NOMO-1 treated with DMSO at 0.1 percent for 48 hours (cell line): Measurements from ENCODE around the gene DBNL.
"Not testable (repeated sequence)": the region's sequence is repeated elsewhere in the genome, so short reads cannot be mapped to it uniquely, and the experiment has no call there.

Source experiments
- DNase-seq: peaks from one replicate; lab custom pipeline; 2025; ENCODE audit not compliant: unreplicated experiment; lab: John Stamatoyannopoulos, UW

The DBNL gene

DNA sequence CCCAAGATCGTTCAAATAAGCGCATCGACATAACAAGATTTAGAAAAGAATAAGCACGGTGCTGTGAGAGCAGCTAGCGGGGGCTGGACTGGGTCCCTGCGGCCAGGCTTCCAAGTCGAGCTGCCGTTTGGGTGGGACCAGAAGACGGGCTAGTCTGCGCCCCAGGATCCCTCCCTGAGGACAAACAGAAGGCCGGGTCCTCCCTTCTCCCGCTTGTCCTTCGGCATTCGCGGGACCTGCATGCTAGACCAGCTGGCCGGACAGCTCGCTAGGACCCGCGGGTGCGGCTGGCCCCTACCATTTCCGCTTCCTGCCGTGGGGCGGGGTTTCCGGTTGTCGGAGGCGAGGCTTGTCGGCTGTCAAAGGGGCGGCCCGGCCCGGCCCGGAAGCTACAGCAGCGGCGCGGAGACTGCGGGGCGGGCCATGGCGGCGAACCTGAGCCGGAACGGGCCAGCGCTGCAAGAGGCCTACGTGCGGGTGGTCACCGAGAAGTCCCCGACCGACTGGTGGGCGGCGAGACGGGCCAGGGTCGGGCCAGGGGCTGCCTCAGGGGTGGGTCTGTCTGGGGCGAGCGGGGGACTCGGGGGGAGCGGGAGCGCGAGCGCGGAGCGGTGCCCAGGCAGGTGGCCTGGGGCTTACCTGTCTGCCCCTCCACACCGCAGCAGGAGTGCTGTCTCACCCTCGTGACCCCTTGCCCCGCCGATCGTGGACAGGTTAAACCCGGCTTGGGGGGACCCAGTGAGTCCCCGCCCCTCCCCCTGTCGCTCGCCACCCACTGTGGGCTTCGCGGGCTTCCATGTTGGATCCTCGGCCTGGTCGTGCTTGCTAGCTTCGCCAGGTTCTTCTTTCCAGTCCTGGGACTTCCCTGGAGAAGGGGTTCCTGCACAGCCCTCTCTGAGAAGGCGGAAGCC is at the start of gene DBNL:
Gene DBNL, plus strand, starts transcription at position 388 of the 911 bp plus-strand sequence. Its CDS starts 36 bp downstream, at position 424.
- DNase-seq, result peak; percentile 80

- DNase-seq, result not testable (repeated sequence)
Measured at GRCh38 chr7:43997532-43997931, 47.0 kb upstream of the DBNL start, which contains the start of gene SPDYE1. Gene SPDYE1, plus strand, starts transcription at chr7:43997897. Its CDS starts 2,053 bp downstream, at chr7:43999950.

DNA sequence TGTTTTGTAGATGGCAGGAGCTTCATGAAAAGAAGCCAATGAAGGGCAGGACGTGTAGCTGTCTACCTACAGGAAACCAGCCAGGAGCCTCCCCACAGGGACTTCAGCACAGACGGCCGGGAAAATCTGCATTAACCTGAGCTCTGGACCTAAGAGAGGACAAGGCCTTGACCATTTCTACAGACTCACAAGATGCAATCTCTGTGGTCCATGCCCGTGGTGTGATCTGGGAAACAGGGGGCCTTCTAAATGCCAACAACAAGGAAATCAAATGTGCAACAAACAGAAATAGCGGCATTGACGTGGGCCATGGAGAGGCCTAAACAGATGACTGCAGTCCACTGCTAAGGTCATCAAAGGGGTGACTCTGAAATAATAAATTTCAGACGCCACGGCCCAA is 32.4 kb upstream of the DBNL start:
- DNase-seq, result not testable (repeated sequence)

DNA sequence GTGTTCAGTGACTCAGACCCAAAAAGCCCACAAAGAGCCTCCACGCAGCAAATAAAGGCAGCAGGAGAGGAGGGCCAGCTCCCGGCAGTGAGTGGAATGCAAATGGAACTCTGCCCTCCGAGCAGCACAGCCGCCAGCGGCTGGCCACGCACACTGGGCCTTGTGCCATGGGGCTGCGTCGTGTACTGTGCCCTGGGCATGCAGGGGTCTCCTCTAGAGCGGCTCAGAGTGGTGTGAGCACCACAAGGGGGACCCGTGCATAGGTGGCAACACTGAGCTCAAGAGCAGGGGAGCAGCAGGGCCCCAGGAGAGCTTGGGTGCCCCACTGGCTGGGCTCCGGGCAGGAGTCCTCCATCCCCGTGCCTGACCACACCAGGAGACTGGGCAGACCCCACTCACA is 29.4 kb upstream of the DBNL start:
- DNase-seq, result not testable (repeated sequence)

GRCh38 chr7:44018857-44019807 is 25.4 kb upstream of the DBNL start:
- peak; percentile 87 for DNase-seq

GRCh38 chr7:44019825-44020224 is 24.7 kb upstream of the DBNL start:
- DNase-seq, result not testable (repeated sequence)

GRCh38 chr7:44022069-44022468 is 22.4 kb upstream of the DBNL start:
- DNase-seq, result not testable (repeated sequence)

DNA sequence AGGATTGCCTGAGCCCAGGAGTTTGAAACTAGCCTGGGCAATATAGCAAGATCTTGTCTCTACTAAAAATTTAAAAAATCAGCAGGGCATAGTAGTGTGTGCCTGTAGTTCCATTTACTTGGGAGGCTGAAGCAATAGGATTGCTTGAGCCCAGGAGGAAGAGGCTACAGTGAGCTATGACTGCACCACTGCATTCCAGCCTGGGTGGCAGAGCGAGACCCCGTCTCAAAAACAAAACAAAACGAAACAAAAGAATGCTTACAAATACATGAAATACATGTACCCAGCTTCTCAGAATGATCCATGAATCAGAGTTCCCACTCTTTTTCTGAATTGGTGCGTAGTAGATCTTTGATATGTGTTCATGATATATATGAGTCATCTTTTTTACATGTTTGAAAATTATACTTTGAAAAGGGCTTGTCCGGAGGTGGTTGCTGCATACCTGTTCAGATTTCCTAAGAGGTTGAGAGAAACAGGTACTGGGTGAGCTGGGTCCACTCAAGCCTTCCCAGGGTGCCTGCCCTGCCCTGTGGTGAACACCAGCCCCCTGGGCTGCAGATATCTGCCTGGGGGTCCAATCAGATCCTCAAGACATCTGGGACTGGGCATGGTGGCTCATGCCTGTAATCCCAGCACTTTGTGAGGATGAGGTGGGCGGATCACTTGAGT is 21.6 kb upstream of the DBNL start:
- not testable (repeated sequence) for DNase-seq

GRCh38 chr7:44029433-44029832 is 15.1 kb upstream of the DBNL start:
- not testable (repeated sequence) for DNase-seq

- not testable (repeated sequence) for DNase-seq
Measured at GRCh38 chr7:44030029-44030428, 14.5 kb upstream of the DBNL start.

GRCh38 chr7:44031319-44031718 is 13.2 kb upstream of the DBNL start:
- DNase-seq, result not testable (repeated sequence)

GRCh38 chr7:44032031-44032430 is 12.5 kb upstream of the DBNL start:
- not testable (repeated sequence) for DNase-seq

DNA sequence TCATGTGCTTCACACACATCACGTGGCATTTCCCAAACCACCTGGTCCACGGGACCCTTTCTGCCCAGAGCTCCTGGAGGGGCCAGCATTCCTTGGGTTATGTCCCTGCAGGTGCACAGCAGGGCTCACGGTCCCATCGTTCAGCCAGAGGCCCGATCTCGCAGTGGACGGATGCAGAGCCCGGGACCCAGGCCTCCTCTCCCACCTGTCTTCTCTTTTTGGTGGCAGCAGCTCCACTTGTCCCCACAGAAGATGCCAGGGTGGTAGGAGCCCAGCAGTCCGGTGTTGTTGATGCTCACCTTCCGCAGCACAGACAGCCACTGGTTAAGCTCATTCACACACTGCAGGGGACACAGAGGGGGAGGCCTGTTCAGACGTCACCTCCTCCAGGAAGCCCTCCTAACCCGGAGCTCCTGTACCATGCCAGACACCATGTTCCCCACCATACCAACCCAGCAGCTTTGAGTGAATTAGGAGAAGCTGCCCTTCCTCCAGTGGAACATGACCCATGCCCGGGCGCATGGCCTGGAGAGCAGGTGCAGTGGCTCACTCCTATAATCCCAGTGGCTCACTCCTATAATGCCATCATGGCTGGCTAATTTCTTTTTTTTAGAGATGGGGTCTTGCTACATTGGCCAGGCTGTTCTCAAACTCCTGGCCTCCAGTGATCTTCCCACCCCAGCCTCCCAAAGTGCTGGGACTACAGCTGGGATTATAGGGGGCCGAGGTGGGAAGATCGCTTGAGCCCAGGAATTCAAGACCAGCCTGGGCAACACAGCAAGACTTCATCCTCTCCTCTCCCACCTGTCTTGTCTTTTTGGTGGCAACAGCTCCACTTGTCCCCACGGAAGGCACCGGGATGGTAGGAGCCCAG is 10.3 kb upstream of the DBNL start:
- DNase-seq, result not testable (repeated sequence)

DNA sequence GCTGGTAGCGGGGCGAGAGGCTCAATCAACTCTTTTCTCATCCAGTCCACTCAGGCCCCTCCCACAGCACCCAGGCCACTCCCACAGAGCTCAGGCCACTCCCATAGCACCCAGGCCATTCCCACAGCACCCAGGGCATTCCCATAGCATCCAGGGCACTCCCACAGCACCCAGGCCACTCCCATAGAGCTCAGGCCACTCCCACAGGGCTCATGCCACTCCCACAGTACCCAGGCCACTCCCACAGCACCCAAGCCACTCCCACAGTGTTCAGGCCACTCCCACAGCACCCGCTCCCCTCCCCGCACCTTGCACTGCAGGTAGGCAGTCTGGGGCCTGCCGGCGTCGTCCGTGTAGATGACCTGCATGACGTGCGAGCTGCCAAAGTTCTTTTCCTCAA is 8.1 kb upstream of the DBNL start:
- not testable (repeated sequence) for DNase-seq

DNA sequence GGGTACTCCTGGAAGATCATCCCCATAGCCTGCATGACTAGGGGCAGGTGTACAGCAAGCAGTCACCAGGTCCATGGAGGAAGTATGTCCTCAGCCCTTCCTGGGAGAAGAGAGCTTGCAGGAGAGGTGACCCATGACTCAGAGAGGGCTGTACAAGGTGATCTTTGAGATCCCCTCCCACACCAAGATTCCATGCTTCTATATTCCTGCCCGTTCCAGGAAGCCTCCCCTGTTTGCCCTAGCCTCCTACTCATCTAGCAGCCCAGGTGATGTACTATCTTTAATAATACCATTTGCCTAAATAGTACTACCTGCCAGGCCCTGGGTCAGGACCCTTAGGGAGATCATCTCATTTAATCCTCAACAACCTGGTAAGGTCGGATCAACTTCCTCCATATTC is 6.6 kb upstream of the DBNL start:
- not testable (repeated sequence) for DNase-seq

DNA sequence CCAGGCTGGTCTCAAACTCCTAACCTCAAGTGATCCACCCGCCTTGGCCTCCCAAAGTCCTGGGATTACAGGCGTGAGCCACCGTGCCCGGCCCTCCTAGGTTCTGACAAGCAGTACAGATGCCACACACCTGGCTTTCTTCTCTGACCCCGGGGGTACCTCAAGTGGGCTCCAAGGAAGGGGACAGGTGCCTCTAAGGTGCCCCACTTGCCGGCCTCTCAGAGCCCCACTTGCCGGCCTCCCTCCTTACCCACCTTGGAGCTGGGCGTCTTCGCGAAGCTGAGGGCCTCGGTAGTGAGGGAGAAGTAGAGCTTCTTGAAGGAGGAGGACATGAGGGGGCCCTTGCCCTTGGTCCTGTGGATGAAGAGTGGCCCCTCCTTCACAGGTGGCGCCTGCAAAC is 5.9 kb upstream of the DBNL start:
- DNase-seq, result not testable (repeated sequence)

DNA sequence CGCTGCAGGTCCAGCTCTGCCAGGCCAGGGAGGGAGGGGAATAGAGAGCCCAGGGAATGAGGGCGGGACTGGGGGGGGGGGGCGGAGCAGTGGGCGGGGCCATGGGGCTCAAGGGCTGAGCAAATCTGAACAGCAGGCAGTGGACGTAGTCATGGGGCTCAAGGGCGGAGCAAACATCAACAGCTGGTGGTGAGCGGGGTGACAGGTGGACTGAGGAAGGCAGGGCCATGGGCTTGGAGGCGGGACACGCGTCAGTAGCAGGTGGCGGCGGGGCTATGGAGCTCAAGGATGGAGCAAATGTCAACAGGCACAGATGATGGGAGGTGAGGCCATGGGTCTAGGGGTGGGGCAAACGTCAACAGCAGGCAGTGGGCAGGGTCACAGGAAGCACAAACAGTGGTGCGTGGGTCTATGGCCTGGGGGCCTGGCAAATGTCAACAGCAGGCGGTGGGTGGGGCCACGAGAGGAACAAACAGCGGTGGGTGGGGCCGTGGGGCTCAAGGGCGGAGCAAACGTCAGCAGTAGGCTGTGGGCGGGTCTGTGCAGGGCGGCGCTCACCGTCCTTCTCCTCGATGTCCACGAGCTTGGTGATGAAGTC is 5.4 kb upstream of the DBNL start:
- peak; percentile 36 for DNase-seq

DNA sequence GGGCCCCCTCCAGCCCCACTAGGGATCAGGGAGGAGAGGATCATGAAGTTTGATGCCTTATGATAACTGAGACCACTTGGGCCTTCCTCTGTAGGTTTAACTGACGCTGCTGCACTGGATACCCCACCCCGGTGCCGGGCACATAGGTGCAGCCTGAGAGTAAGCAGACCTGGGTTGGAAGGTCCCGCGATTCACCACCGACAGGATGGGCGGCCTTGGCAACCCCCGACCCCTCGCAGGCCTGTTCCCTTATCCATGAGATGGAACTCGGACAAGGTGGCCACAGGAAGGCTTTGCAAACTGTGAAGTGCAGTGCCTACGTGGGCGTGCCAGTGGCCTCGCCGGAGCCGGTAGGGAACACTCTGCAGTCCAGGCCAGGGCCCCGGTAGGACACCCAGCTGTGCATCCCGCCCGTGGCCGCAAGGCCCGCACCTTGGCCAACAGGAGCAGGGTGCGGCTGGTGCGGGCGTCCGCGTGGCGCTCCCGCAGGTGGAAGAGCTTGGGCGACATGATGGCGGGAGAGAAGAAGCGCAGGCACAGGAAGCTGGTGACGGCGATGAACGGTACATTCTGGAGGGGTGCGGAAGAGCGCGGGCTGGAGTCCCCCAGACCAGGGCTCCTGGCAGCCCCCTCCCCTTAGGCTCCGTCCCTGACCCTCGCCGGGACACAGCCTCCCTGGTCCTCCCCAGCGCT is 4.6 kb upstream of the DBNL start:
- DNase-seq, result not testable (repeated sequence)

- not testable (repeated sequence) for DNase-seq
Measured at GRCh38 chr7:44040493-44040891, 4.0 kb upstream of the DBNL start.
